ENCODE results near the gene DYNC2LI1. TPM values are rescaled to one million over a fixed set of nuclear protein-coding genes. Genes with fewer than 3 reads are reported as not detected.

The DYNC2LI1 gene
- total RNA-seq, 1 experiment from 2014 or later, result 14.8 TPM

Other genes starting within 250 kb of the DYNC2LI1 start
- 32.5 and 35.7 TPM in 2 replicates for gene THADA, start 178.0 kb upstream of the DYNC2LI1 start, total RNA-seq (2014; rRNA removed; shearing (Covaris generic))
- gene PLEKHH2, start 136.8 kb upstream of the DYNC2LI1 start, total RNA-seq (2014; rRNA removed; shearing (Covaris generic)), result 5.4 and 7.1 TPM in 2 replicates
- 3.7 TPM in 2 replicates for gene C1GALT1C1L, start 97.6 kb upstream of the DYNC2LI1 start, total RNA-seq (2014; rRNA removed; shearing (Covaris generic))
- not detected in 2 replicates for gene ABCG5, start 64.8 kb downstream of the DYNC2LI1 start, total RNA-seq (2014; rRNA removed; shearing (Covaris generic))
- gene ABCG8, start 64.9 kb downstream of the DYNC2LI1 start, total RNA-seq (2014; rRNA removed; shearing (Covaris generic)), result 0.04 TPM in 1 of 2 replicates, not detected in the other
- gene LRPPRC, start 221.9 kb downstream of the DYNC2LI1 start, total RNA-seq (2014; rRNA removed; shearing (Covaris generic)), result 157 and 173 TPM in 2 replicates